HG03432 (cell line): ENCODE measurements around the gene TCF7.

Experiments used
- ATAC-seq: cut with Tn5 transposase; IDR thresholded peaks from one replicate; pipeline ENCODE4 v1.9.1; 2021; ENCODE audit warnings: mild to moderate bottlenecking, moderate library complexity; ENCODE audit not compliant: unreplicated experiment

The TCF7 gene

DNA sequence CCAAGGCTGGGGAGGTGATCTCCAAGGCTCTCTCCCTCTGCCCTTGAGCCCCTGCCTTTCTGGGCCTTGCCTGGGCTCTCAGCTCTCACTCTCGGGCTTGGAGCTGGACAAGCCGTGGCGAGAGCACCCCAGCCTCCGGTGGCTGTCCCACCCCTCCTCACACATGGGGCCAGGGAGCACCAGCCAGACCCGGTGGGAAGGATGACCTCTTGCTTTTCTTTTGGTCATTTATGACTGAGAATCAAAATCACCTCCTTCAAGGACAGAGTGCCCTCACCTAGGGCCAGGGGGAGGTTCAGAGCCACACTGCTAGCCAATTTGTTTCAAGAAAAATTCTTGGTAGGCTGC is 14.1 kb downstream of the TCF7 start:
- no peak for ATAC-seq

DNA sequence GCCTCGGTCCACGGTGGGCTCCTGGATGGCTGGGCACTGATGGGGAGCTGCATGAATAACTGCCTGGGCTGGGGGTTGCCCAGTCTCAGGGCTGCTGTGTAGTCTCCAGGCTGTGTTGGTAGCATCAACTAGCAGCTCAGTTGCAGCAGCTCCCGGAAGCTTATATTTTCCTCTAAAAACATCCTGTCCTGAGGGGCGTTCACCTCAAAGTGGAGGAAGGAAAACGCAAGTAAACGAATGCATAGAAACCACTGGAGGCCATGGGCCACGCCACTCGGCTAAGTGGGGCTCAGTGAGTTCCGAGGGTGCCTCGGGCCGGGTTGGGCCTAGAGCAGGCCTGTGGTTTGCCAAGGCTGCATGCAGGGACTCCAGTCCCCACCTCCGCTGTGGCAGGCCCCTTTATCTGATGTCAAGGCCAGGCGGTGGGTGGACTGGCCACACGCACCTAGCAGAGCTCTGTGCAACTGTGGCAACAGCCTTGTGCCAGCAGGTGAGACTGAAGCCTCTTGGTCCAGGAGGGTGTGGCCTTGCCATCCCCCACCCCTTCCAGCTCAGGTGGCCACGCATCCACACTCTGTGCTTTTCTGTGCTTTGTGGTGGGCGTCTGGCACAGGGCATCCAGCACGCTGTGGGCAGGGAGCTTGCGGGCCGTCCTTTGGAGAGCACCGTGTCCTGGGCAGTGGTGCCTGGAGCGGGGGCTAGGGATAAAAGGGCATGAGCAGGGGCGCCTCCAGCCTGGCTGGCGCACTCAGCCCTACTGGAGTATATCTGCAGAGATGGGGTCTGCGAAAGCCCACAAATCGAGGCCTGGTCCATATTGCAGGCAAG is 15.1 kb downstream of the TCF7 start:
- ATAC-seq, result no peak

DNA sequence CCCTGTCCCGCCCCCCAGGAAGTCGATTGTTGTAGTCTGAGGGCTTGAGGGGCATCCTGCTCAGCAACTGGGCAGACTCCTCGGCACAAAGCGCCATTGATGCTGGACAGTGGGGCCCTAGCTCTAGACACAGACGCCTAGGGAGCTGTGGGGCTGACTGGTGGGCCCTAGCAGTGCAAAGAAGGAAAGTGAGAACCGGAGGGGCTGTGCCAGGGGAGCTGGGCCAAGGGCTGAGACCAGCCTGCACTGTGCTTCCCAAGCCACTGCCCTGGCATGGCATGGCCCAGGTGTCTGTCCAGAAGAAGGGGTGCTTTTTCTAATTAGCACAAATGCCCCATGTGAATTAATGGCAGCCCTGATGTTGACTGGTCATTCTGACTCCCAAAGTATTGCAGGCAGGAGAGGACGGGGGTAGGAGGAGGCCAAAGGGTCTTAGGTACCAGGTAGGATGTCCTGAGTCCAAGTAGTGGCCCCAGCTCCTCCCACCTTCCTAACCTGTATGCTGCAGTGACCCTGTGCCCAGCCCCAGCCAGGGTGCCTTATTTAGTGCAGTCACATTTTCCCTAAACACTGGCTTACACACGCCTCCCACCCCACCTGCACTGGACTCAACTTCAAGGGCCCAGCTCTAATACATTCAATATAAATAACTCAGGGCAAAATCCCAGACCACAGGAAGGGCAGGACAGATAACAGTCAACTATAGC is 15.9 kb downstream of the TCF7 start:
- no peak for ATAC-seq

DNA sequence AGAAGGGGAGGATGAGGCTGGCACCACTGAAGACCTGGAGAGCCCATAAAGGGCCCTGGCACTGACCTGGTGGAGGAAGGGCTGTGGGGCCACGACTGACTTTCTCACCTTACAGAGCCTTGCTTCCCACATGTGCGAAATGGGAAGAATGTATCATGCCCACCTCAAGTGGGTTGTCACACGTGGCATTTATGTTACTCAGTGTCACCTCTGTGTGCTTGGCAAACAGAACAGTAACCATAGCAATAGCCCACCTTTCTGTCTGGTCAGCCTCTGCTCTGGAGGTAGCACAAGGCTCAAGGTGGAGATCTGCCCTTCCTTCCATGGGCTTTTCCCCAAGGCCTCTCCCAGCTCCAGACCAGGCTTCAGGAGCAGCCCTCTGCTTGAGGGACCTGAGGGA is 16.7 kb downstream of the TCF7 start:
- ATAC-seq, result no peak

DNA sequence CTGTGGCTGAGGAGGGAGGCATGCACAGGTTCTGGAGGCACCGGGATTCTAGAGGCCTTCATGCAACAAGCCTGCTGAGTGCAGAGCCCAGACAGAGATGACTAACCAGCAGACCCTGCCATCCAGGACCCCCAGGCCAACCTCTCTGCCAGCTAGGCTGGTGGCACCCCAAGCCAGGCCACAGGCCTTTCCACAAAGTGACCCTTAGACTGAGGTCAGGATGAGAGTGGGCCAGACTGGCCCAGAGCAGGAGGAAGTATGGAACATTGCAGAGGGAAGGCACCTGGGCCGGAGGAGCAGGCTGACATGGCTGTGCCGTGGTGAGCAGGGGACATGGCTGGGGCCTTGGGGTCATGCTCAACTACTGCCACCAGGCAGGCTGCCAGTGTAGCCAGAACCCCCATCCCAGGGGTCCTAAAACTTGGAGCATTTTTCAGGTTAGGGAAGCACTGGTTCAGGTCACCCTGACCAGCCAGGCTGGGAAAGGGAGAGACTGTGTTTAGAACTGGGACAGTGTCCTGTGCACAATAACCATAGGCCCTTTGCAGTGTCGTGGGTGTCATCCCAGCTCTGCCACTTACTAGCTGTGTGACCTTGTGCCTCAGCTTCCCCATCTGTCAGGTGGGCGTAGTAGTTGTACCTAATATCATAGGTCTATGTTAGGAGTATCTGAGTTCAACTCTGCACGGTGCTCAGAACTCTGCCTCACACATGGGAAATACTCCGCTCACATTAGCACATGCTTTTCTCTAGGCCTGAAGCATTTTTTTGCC is 17.3 kb downstream of the TCF7 start:
- ATAC-seq, result no peak

DNA sequence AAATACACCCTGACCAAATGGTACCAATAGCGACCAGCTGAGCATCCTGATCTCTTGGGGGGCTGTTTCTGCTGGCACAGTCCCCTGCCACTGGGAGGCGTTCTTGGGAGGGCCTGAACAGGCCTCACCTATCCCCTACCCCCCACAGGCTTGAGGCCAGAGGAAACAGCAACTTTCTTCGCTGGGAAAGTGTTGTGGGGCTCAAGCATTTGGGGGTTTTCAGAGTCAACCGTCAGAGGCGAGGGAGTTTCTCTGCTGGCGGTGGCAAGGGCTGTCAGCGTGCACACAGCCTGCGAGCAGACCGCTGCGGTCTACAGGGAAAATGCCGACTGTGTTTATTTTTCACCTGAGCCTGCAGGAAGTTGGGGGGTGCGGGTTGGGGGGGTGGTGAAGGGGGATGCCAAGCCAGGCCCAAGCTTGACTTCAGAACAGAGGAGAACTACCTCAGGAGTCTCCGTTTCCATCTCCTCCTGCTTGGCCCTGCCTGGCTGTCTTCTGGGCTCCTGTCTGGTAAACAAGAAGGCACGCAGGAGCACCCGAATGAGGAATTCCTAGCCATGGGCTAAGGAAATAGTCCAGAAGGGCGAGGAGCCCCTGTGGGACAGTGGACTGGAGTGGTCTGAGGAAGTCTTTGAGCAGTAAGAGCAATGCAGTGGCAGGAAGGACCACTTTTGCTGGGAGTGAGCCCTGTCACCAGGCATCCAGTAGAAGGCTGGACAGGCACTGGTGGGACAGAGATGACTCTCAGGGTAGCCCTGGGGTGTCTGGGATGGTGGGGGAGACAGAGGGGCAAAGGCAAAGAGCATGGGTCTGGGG is 18.1 kb downstream of the TCF7 start:
- peak; percentile 75 for ATAC-seq

DNA sequence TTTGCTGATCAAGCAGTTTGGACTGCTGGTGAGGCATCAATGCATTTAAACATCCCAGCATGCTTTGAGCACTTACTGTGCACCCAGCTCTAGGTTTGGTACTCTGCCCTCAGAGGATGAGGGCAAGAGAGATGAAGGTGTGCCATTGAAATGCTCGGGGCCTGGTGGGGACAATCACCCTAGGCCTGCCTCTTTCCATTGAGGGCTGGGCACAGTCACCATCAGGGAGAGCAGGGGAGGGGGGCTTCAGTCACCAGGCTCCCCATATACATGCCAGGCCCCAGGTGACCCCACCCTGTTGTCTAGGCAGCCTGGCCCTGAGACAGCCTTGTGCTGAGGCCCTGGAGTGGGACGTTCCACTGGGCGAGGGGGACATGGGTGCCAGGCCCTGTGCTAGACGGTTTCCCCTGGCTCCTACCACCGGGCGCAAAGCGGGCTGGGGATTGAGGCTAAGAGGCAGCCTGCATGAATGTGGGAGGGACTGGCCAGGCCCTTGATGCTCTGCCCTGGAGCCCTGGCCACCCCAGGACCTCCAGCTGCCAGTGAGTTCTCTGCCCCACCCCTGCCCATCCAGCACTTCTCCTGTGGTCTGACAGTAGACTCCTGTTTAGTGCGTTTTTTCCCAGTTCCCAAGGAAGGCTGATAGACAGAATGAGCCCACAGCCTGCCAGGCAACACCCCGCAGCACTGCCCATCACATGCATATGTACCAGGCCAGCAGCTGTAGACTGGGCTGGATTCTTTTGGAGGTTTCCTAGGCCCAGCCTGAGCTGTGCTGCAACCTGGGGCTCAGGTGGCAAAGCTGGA is 18.9 kb downstream of the TCF7 start:
- no peak for ATAC-seq

DNA sequence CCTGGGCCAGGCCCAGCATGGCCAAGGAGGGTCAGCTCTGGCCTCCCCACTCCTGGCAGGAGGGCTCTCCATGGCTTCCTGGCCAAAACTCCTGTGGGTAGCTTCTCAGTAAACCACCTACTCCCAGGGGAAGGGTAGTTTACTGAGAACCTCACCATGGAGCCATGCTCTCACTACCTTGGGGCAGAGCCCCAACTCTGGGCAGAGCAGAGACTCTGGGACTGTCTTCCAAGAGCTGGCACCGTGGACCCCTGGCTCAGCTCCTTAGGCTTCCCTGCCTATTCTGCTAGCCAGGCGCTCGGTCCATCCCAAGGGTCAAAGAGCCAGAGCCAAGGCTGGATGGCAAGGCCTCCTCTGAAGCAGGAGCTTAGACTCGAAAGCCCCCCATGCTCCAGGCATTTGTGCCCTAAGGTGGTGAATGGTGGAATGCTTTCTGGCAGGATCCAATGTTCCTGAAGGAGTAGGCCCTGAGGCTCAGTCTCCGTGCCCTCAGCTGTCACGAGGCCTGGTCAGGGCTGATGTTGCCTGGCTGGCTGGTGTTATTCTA is 19.6 kb downstream of the TCF7 start:
- no peak for ATAC-seq

DNA sequence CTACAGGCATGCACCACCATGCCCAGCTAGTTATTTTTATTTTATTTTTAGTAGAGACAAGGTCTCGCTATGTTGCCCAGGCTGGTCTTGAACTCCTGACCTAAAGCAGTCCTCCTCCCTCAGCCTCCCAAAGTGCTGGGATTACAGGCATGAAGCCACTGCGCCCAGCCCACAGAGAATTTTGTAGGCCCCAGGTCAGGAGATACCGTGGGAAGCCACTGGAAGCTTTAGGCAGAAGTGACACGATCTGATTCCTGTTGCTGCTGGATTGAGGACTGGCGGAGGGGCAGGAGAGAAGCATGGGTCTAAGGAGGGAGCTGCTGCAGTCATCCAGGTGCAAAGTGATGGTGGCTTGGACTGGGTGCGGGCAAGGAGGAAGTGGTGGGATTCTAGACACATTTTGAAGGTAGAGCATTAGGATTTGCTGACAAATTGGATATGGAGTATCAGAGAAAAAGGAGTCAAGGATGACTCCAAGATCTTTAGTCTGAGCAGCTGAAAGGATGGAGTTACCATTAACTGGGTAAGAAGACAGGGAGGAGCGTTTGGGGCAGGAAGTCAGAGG is 20.7 kb downstream of the TCF7 start:
- ATAC-seq, result no peak

DNA sequence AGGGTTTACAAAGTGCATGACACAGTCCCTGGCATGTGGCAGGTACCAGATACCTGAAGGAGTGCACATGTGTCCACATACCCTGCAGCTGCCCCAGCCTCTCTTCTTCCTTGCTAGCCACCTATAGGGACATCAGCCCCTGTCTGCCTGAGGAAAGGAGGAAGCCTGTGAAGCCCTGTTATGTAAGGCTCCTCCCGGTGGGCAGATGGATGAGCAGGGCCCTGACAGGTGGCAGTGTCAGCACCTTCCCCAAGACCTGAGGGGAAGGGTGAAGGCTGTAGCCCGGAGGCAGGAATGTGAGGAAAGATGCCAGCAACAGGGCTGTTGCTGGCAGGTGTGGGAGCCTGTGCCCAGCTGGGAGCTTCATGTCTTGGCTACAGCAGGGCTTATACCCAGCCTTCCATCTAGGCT is 21.7 kb downstream of the TCF7 start:
- ATAC-seq, result no peak

DNA sequence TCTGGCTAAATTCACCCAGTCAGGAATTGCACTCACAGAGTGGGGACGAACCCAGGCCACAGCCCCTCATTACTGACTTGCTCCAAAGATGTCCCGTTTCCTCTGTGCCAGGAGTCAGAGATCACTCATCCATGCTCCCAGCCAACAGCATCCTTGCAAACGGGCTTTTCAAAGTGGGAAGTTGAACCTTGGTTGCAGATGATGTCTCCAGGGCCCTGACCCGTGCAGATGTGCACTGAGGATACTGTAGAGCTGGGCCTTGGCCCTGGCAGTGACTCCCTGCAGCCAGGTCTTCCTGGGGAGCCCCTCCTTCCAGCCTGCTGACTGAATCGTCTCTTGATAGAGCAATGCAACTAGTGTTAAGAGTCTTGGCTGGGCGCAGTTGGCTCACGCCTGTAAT is 22.3 kb downstream of the TCF7 start:
- ATAC-seq, result no peak

DNA sequence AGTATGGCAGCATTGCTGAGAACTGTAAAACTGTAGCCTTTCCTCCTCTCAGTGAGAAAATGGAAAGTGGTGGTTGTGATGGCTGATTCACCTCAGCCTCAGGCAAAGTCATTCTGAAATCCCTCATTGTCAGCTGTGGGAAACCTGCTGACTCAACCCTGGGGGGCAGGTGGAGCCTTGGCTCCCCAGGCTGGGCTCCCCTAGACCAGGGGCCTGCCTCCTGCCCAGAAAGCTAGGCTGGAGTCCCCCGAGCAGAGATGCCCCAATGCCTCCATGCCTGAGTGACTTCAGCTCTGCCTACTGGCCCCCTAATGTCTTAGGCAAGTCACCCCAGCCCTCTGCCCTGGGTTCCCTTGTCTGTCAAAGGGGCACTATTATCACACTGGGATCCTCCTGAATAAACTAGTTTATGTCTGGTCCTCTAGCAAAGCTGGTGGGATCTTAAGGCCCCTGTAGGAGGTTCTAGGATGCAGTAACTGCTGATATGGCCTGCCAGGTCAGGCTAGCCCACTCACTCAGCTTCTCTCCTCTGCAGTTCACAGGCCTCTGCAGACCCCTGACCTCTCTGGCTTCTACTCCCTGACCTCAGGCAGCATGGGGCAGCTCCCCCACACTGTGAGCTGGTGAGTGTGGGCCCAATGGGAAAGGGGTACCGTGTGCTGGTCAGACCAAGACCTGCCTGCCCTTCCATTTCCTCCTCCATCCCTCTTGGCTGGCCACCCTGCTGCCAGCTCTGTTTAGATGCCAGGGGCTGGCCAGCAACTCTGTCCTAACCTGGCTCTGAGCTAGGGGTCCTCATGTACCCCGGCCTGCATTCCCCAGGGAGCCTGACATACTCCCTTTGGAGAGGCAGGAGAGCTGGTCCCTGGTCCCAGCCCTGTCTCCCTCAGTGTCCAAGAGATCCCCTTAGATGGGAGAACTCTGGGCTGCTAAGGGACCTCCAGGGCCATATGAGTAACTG is 24.2 kb downstream of the TCF7 start:
- peak; percentile 78 for ATAC-seq

DNA sequence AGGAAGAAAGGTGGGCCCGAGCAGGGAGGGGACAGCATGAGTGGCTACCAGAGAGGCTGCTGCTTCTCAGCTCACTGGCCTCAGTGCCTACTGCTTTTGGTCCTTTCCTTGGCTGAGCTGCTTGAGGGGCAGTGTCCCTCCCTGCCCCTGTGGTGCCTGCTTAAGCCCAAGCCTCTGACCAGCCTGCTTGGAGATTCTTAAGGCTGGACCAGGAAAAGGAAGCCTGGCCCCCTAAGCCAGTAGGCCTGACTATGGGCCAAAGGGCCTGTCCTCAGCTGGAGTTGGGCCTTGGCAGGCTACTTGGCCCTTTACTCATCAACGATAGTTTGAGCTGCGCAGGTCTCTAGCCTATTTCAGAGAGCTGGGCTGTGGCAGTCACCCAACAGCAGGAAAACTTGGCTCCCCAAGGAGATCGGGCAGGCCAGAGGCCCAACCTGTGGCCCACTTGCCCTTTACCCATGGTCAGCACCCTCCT is 24.9 kb downstream of the TCF7 start:
- ATAC-seq, result no peak

DNA sequence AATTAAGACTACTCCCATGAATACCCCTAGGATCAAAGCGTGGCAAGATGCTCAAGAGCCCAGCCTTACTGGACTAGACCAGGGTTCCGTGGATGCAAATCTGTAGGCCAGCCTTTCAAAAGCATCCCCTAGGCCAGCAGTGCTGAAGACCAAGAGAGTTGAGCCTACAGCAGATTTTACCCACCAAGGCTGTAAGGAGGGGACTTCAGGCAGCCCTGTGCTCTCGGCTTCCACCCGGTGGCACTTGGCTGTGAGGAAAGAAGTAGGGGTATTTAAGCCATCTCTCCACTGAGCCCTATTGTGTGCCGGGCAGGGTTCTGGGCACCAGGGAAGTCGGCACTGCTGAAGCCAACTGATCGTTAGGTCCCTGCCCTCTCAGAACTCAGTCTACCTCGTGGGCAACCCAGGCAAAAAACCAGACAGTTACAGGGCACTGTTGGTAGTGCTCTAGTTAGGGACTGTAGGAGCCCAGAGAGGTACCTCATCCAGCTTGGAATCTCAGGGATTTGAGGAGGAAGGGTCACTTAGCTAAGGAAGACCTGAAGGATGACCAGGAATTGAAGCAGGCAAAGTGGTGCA is 25.5 kb downstream of the TCF7 start:
- ATAC-seq, result no peak

DNA sequence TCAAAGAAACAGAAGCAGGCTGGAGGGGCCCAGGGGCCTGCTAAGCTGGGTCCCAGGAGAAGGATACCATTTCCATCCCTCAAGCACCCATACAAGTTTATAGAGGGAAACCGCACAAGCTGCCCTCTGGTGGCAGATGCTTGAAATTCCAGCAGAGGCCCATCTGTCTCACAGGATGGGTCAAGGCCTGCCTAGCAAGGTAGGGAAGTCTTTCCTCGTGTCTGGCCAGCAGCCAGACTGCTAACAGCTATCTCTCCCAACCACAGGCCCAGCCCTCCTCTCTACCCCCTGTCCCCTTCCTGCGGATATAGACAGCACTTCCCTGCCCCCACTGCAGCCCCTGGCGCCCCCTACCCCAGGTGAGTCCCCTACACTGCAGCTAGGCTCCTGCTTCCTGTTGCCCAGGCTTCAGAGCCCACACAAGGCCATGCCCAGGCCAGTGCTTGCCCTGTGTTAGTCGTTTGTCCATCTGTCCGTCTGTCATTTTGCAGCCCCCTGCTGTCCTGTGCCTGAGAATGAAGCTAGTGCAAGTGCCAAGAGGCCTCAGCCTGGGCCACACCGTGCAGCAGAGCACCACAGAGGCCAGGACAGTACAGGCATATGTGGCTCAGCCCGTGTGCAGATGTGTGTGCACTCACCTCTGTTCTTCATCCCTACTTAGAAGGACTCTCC is 26.2 kb downstream of the TCF7 start:
- ATAC-seq, result peak; percentile 45

DNA sequence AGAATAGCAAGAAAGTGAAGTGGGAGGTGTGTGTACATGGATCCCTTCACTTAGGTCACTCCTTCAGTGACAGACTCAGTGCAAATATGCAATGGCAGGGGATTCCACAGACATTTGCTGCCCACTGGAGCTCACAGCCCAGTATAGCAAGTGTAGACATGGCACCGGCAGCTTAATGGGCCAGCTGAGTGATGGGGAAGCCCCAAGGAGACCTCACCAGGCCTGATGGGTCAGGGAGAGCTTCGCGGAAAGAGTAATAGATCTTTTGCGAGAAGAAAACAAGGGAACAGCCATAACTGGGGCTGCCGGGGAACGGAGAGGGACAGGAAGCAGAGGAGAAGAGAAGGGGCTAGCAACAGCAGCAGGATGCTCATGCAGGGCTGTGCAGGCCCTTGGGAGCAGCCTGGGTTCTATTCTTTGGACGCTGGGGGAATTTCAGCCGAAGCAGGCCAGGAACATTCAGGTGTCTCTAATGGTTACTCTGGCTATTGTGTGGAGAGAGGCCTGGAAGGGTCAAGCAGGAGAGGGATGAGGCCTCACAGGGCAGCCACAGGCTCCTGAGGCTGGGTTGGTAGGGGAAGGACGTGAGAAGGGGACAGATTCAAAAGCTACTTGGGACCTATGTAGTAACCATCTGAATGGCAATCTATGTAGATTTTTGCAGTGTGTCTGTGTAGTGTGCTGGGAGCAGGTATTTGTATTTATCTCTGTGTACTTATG is 27.0 kb downstream of the TCF7 start:
- ATAC-seq, result no peak

DNA sequence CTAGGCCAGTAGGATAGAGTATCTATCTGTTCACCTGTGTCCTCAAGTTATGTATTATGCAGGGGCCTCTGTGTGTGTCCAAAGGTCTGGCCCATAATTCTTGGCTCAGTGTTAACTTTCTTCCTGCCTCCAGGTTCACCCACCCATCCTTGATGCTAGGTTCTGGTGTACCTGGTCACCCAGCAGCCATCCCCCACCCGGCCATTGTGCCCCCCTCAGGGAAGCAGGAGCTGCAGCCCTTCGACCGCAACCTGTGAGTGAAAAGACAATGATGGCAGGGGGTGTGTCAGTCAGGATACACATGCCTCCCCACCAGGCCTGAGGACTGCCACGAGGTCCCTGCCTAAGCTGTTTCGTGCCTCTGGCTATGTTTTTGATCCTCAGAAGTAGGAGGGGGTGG is 27.6 kb downstream of the TCF7 start:
- ATAC-seq, result no peak
